HG02981 (cell line): ENCODE results near the gene UGT2B15.

Experiments used
- ATAC-seq: cut with Tn5 transposase; IDR thresholded peaks from one replicate; pipeline ENCODE4 v1.9.1; 2021; ENCODE audit warnings: mild to moderate bottlenecking, moderate library complexity; ENCODE audit not compliant: unreplicated experiment

The UGT2B15 gene

DNA sequence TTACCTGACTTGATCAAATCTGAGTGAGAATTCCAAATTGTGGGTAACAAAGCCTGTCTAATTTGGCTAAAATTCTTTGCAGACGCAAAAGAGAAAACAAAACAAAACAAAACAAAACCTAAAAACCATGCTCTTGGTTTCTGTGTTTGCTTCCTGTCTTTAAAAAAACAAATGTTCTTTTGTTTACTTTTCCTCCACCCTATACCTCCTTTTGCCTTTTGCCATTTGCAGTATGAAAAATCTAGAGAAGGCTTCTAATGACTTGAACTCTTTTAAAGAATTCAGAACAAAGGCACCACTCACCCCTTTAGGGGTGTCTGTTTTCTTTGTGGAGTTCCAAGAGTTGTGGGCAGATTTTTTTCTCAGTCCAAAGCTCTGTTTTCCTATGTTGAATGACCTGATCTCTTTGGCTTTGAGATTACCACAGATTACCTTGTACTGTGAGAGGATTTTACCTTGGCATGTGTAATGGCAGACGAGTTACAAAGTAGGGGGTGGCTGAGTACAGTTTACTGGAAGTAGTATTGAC, 13.9 kb downstream of the UGT2B15 start:
- peak; percentile 50 for ATAC-seq

DNA sequence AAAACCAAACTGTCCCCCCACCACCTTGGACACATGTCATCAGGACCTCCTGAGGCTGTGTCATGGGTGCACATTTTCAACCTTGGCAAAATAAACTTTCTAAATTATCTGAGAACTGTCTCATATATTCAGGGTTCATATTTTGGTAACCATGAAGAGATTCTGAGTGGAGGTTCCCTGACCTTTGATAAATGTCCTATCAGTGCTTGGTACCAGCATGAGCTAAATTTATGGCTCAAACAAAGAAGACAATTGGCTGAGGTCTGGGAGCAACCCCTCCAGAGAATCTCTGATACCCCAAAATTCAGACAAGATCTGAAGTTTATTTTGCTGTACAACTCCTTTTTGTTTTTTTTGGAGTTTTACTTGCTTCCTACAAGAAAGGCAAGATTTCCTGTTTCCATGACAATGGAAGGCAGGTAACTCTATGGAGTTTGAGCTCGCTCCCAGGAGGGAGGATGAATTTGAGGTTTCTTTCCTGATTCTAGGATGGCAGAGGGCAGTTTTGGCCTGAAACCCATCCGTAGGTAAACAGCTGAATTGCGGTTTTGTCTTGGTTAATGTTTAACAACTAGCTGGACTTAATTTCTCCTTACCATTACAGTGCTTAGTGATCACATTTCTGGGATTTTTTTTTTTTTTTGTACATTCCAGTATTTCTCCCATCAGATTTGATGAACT, 14.5 kb downstream of the UGT2B15 start:
- peak; percentile 9 for ATAC-seq

GRCh38 chr4:68654946-68655721, 15.3 kb downstream of the UGT2B15 start:
- ATAC-seq = no peak

DNA sequence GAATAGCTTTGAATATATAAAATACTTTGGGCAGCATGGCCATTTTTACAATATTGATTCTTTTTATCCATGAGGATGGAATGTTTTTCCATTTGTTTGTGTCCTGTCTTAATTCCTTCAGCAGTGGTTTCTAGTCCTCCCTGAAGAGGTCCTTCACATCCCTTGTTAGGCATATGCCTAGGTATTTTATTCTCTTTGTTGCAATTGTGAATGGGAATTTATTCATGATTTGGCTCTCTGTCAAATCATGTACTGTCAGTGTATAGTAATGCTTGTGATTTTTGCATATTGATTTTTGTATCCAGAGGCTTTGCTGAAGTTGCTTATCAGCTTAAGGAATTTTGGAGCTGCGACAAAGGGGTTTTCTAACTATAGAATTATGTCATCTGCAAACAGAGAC, 18.5 kb downstream of the UGT2B15 start:
- no peak for ATAC-seq

GRCh38 chr4:68630371-68630770, 40.1 kb downstream of the UGT2B15 start:
- no peak for ATAC-seq

- ATAC-seq = peak; percentile 56
Observed at GRCh38 chr4:68622731-68623130, 47.7 kb downstream of the UGT2B15 start.

DNA sequence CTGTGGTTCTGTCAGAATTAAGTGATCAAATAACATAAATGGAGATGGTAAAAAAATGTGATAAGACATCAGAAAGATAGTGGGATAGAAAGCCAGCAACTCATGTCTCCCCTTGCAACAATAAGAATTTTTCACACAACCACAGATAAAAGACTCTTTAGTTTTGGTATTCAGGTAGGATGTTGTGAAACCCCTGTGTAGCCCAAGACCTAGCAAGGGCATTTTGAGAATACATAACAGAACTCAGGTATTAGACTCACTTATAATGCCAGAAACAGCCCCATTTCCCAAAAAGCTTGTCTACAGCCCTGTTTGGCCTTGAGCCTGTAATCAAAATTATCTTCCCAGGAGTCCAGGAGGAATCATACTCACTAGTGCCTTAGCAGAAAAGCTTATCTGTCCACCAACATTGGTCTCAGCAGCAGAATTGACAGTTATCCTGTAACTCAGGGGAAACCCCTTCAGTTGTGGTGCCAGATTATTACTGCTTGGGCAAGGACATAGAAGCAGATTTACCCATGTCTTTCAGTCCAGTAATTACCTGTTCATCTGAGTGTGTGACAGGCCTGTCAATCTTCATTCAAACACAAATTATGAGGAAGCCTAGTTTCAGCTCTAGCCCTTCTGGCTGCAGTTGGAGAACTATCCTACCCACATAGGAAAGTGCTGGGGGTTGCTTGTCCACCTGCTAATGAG, 53.3 kb downstream of the UGT2B15 start:
- no peak for ATAC-seq

GRCh38 chr4:68615699-68616422, 54.6 kb downstream of the UGT2B15 start:
- no peak for ATAC-seq

- ATAC-seq = no peak
Observed at GRCh38 chr4:68613752-68614151, 56.7 kb downstream of the UGT2B15 start.

DNA sequence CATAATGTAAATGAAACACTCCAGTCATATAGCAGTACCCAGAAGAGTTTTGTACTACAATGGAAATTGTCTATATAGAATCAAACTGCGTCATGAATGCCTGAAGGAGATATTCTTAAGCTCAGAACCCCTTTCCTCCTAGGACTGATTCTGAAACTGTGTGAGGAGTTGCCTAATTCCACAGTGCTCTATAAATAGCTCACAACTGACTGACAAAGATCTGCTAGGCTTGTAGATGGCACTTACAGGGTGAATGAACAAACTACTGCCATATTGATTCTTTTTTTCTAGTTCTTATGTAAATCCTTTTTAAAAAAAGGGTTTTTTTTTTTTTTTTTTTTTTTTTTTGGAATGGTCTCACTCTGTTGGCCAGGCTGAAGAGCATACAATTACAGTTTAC, 64.2 kb downstream of the UGT2B15 start:
- no peak for ATAC-seq

DNA sequence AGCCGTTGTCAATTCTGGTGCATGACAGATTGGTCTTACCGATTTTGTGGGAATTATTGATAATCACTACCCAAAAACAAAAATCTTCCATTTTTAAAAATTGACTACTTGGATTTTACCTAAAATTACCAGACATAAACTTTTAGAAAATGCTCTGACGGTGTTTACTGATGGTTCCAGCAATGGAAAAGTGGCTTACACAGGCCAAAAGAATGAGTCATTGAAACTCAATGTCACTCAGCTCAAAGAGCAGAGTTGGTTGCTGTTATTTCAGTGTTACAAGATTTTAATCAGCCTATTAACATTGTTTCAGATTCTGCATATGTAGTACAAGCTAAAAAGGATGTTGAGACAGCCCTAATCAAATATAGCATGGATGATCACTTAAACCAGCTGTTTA, 71.3 kb downstream of the UGT2B15 start:
- no peak for ATAC-seq

- no peak for ATAC-seq
Observed at GRCh38 chr4:68597482-68597881, 73.0 kb downstream of the UGT2B15 start.
